Neural cell (in vitro differentiated cells): ENCODE data around the gene GJA9.

Experiments used
- EP300 ChIP-seq: fragments of 450-650 bp; conservative IDR thresholded peaks from 2 replicates; pipeline ENCODE4 v1.6.1; 2014; ENCODE audit warnings: antibody characterized with exemption, mild to moderate bottlenecking, moderate library complexity; ENCODE audit not compliant: poor library complexity, severe bottlenecking
- EZH2 ChIP-seq: fragments of 200-600, 300-800 bp; shearing (Covaris generic), sonication (generic); IDR thresholded peaks from 2 replicates; pipeline ENCODE4 v1.6.1; 2014; ENCODE audit warnings: antibody characterized with exemption, low read length, borderline replicate concordance, mild to moderate bottlenecking; ENCODE audit not compliant: insufficient read depth, poor library complexity, severe bottlenecking
- POLR2AphosphoS5 ChIP-seq: IDR thresholded peaks from 2 replicates; pipeline ENCODE4 v1.6.1; 2012
- RAD21 ChIP-seq: fragments of 450-650 bp; conservative IDR thresholded peaks from 2 replicates; pipeline ENCODE4 v1.6.1; 2014; ENCODE audit warnings: antibody characterized with exemption, mild to moderate bottlenecking, moderate library complexity
- REST ChIP-seq: IDR thresholded peaks from 2 replicates; pipeline ENCODE4 v1.6.1; 2012; ENCODE audit warnings: borderline replicate concordance
- SMC3 ChIP-seq: fragments of 450-650 bp; conservative IDR thresholded peaks from 2 replicates; pipeline ENCODE4 v1.6.1; 2014; ENCODE audit warnings: antibody characterized with exemption, mild to moderate bottlenecking, moderate library complexity; ENCODE audit not compliant: poor library complexity
- TAF1 ChIP-seq: IDR thresholded peaks from 2 replicates; pipeline ENCODE4 v1.6.1; 2012; ENCODE audit warnings: low read depth
- TF ChIP-seq, protein P1 (sequence below): fragments of 450-650 bp; IDR thresholded peaks from 2 replicates; pipeline ENCODE4 v1.5.1; 2014; ENCODE audit warnings: antibody characterized with exemption, mild to moderate bottlenecking, moderate library complexity; ENCODE audit not compliant: poor library complexity, severe bottlenecking

DNA sequence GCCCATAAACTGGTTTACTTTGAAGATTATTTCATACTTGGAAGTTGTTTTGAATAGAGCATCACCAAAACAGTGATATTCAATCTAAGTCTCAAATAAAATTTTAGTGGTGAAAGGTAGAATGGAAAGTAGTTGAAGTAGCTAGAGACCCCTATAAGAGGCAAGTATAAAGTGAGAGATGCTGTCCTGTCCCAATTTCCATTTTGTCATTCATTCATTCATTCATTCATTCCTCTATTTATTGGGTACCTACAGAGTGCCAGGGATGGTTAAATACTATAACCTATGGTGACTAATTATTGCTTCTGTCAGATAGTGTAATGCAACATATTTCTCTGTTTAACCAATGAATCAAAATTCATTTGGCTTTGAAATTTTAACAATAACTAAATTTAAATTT is 54.5 kb downstream of the GJA9 start:
- TF ChIP-seq, protein P1, sequence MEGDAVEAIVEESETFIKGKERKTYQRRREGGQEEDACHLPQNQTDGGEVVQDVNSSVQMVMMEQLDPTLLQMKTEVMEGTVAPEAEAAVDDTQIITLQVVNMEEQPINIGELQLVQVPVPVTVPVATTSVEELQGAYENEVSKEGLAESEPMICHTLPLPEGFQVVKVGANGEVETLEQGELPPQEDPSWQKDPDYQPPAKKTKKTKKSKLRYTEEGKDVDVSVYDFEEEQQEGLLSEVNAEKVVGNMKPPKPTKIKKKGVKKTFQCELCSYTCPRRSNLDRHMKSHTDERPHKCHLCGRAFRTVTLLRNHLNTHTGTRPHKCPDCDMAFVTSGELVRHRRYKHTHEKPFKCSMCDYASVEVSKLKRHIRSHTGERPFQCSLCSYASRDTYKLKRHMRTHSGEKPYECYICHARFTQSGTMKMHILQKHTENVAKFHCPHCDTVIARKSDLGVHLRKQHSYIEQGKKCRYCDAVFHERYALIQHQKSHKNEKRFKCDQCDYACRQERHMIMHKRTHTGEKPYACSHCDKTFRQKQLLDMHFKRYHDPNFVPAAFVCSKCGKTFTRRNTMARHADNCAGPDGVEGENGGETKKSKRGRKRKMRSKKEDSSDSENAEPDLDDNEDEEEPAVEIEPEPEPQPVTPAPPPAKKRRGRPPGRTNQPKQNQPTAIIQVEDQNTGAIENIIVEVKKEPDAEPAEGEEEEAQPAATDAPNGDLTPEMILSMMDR, result no peak
- no peak for TF ChIP-seq RAD21
- TF ChIP-seq EP300, result no peak
- TF ChIP-seq REST, result no peak
- TF ChIP-seq EZH2, result no peak
- TF ChIP-seq POLR2AphosphoS5, result no peak
- TF ChIP-seq TAF1, result no peak
- TF ChIP-seq SMC3, result no peak
